Neutrophil (primary cell): ENCODE results near the gene GGN.

Source experiments
- H3K27ac ChIP-seq: fragments of 200-600 bp; sonication (generic); 2 replicates; pipeline ENCODE4 v1.5.1; 2016; ENCODE audit warnings: mild to moderate bottlenecking, moderate library complexity
- H3K27me3 ChIP-seq: fragments of 200-600 bp; sonication (generic); 2 replicates; pipeline ENCODE4 v1.6.0; 2016; ENCODE audit warnings: mild to moderate bottlenecking
- H3K36me3 ChIP-seq: fragments of 200-600 bp; sonication (generic); 2 replicates; pipeline ENCODE4 v1.5.1; 2017
- H3K4me1 ChIP-seq, 2 experiments: fragments of 200-600 bp in 1 of 2; sonication (generic) in 1 of 2; 1 replicate in 1 of 2; 2 replicates in 1 of 2; pipeline versions ENCODE4 v1.5.1 to v1.6.1; 2013 to 2016; ENCODE audit warnings: low read depth in 1 of 2, low read length in 1 of 2, mild to moderate bottlenecking in 1 of 2, moderate library complexity in 1 of 2; ENCODE audit not compliant: control insufficient read depth in 1 of 2, insufficient read depth in 1 of 2
- H3K4me3 ChIP-seq, 2 experiments: fragments of 200-600 bp in 1 of 2; sonication (generic) in 1 of 2; 1 replicate in 1 of 2; 2 replicates in 1 of 2; pipeline ENCODE4 v1.5.1; 2013 to 2016; ENCODE audit warnings: low read depth in 1 of 2, low read length in 1 of 2, mild to moderate bottlenecking in 1 of 2, moderate library complexity in 1 of 2
- H3K9me3 ChIP-seq: fragments of 200-600 bp; sonication (generic); 2 replicates; pipeline ENCODE4 v1.5.1; 2016
- CTCF ChIP-seq: fragments of 200-600 bp; sonication (generic); IDR thresholded peaks from 2 replicates; pipeline ENCODE4 v1.5.1; 2016; ENCODE audit warnings: antibody characterized with exemption

GGN gene

GRCh38 chr19:38358071-38358470 is 29.8 kb downstream of the GGN start:
- H3K27ac ChIP-seq = no peak overlapping the region
- H3K27me3 ChIP-seq = peaks cover 70% of the 10 kb centered on the region
- TF ChIP-seq CTCF = no peak
- H3K36me3 ChIP-seq = no peaks in the 10 kb centered on the region
- no peaks in the 10 kb centered on the region for H3K9me3 ChIP-seq
- no peak overlapping the region for H3K4me3 ChIP-seq
- H3K4me1 ChIP-seq = peaks cover 17% of the 10 kb centered on the region in 2 experiments

GRCh38 chr19:38355728-38356725 is 31.8 kb downstream of the GGN start:
- Histone ChIP-seq H3K27me3 (peaks cover 49% of the 10 kb centered on the region), H3K4me3 (no peak overlapping the region)
- TF ChIP-seq CTCF = no peak

GRCh38 chr19:38352611-38353010 is 35.2 kb downstream of the GGN start:
- no peak overlapping the region for H3K27ac ChIP-seq
- H3K9me3 ChIP-seq = no peaks in the 10 kb centered on the region
- H3K4me3 ChIP-seq = no peak overlapping the region
- H3K4me1 ChIP-seq = no peaks in the 10 kb centered on the region
- peaks cover 15% of the 10 kb centered on the region for H3K27me3 ChIP-seq
- no peak for TF ChIP-seq CTCF
- no peaks in the 10 kb centered on the region for H3K36me3 ChIP-seq

More at GRCh38 chr19:38355728-38356725, 31.8 kb downstream of the GGN start:
- Histone ChIP-seq H3K27ac (no peak overlapping the region), H3K9me3 (no peaks in the 10 kb centered on the region), H3K4me1 (no peaks in the 10 kb centered on the region), H3K36me3 (no peaks in the 10 kb centered on the region)

GRCh38 chr19:38351865-38352395 is 35.9 kb downstream of the GGN start:
- TF ChIP-seq CTCF = no peak
- no peaks in the 10 kb centered on the region for H3K36me3 ChIP-seq
- peaks cover 11% of the 10 kb centered on the region for H3K27me3 ChIP-seq
- no peaks in the 10 kb centered on the region for H3K4me1 ChIP-seq
- H3K9me3 ChIP-seq = no peaks in the 10 kb centered on the region
- H3K4me3 ChIP-seq = no peak overlapping the region
- H3K27ac ChIP-seq = no peak overlapping the region

GRCh38 chr19:38350883-38351282 is 37.0 kb downstream of the GGN start:
- no peak overlapping the region for H3K4me3 ChIP-seq
- no peaks in the 10 kb centered on the region for H3K4me1 ChIP-seq
- H3K9me3 ChIP-seq = no peaks in the 10 kb centered on the region
- peaks cover 1% of the 10 kb centered on the region for H3K36me3 ChIP-seq
- no peak overlapping the region for H3K27ac ChIP-seq
- H3K27me3 ChIP-seq = peaks cover under 1% of the 10 kb centered on the region
- no peak for TF ChIP-seq CTCF
